ENCODE results near the gene CGAS. TPM values are rescaled to one million over a fixed set of nuclear protein-coding genes. Genes with fewer than 3 reads are reported as not detected.
"Not testable (repeated sequence)": the region's sequence is repeated elsewhere in the genome, so short reads cannot be mapped to it uniquely, and the experiment has no call there.

CGAS gene
- total and polyA plus RNA-seq, 9 of the 15 experiments (the other 6 are each of a cell fraction or from before 2014, with no cell fraction given) = 0.01 to 0.32 (median 0.06) TPM; not detected in 2

- TF ChIP-seq, protein P1, sequence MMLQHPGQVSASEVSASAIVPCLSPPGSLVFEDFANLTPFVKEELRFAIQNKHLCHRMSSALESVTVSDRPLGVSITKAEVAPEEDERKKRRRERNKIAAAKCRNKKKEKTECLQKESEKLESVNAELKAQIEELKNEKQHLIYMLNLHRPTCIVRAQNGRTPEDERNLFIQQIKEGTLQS (IDR thresholded peaks at IDR 0.05) = peak; percentile 32; the same call in 1 of the 2 replicates
- TF ChIP-seq, protein P1 (CRISPR knock-in tag; conservative IDR thresholded peaks at IDR 0.05) = no peak
- TF ChIP-seq HLTF (IDR thresholded peaks at IDR 0.05) (no peak), RBM22 (IDR thresholded peaks at IDR 0.05; ENCODE audit: low read depth, low read length, poor library complexity, severe bottlenecking) (no peak), NFIX (CRISPR knock-in tag; IDR thresholded peaks at IDR 0.05; ENCODE audit: low read depth) (no peak)
Observed at GRCh38 chr6:73382462-73383113, 69.5 kb downstream of the CGAS start (continued).

DNA sequence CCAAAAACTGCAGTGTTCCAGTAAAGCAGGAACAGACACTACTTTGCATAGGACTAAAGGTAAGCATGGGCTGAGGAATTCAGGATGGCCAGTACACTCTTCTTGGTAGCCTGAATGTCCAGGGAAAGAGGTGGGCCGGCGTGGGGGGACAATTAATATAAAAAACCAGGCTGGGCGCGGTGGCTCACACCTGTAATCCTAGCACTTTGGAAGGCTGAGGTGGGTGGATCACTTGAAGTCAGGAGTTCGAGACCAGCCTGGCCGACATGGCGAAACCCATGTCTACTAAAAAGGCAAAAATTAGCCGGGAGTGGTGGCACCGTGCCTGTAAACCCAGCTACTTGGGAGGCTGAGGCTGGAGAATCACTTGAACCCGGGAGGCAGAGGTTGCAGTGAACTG lies 70.6 kb downstream of the CGAS start:
- ATAC-seq; FAIRE-seq; H3K27me3 ChIP-seq (ENCODE audit: control insufficient read depth in 2 of 2, insufficient read depth in 2 of 2, low read length in 2 of 2); H4K20me1 ChIP-seq (replicated peaks; ENCODE audit: control insufficient read depth, insufficient read depth, low read length); intact Hi-C loops (cut with micrococcal nuclease); H2AFZ ChIP-seq (ENCODE audit: low read depth, low read length); H3K9ac ChIP-seq (ENCODE audit: insufficient read depth in 1 of 2, low read depth in 2 of 2, low read length in 2 of 2); CTCF ChIA-PET (ENCODE audit: low intra/inter-chr PET ratio); DNase-seq (ENCODE audit: extremely low read depth in 1 of 4, low spot score in 3 of 4); H3K27ac ChIP-seq (ENCODE audit: extremely low read depth, low read depth, low read length); H3K9me3 ChIP-seq (replicated peaks; ENCODE audit: control insufficient read depth, insufficient read depth, low read depth, low read length); in situ Hi-C loops (cut with MboI); H3K79me2 ChIP-seq (ENCODE audit: control insufficient read depth, insufficient read depth, low read length); H3K36me3 ChIP-seq (ENCODE audit: control insufficient read depth, insufficient read depth, low read length); H3K4me2 ChIP-seq (ENCODE audit: insufficient read depth, low read length); H3K9me1 ChIP-seq (ENCODE audit: control insufficient read depth, insufficient read depth, low read length); H3K4me1 ChIP-seq (replicated peaks in 1 of 2; ENCODE audit: control insufficient read depth in 2 of 2, insufficient read depth in 2 of 2, low read length in 2 of 2); BruUV-seq (replicated peaks); POLR2A ChIA-PET; H3K4me3 ChIP-seq: not testable (repeated sequence)
- 56% methylated on average over 10 of the region's 10 CpGs for WGBS (ENCODE audit: insufficient coverage, low coverage, missing lambda C conversion rate)

All from K562 (cell line).